ENCODE results near the gene VLDLR.

DNA sequence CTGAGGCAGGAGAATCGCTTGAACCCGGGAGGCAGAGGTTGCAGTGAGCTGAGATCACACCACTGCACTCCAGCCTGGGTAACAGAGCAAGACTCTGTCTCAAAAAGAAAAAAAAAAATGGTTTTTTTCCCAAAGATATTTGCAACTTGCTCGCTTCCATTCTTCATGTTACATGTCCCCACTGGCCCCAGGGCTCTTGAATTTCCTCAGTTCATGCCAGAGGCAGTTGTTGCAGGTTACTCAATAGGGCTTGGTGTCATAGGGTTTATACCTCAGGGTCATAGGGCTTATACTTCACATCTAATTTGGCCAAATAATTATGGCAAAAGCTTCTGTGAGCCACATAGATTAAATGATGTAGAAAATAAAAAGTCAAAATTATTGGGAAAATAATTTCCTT, 51.6 kb downstream of the VLDLR start:
- TF ChIP-seq CTCF (IDR thresholded peaks at IDR 0.05; ENCODE audit: insufficient read depth, low read length, poor library complexity, severe bottlenecking): no peak
- no peak for TF ChIP-seq EZH2phosphoT487 (conservative IDR thresholded peaks at IDR 0.05; ENCODE audit: low read length)

Measured in SU-DHL-6 (cell line).